Right lobe of liver (tissue), 4 donors: ENCODE data around the gene SYNJ2.

ENCODE experiments used
- POLR2A ChIP-seq: fragments of 450-650 bp; IDR thresholded peaks from one replicate; pipeline ENCODE4 v1.6.1; 2017; ENCODE audit warnings: antibody characterized with exemption, mild to moderate bottlenecking
- TF ChIP-seq, protein P1 (sequence below), 4 donors: fragments of 200-600 bp in 3 of 4; fragments of 450-650 bp in 1 of 4; IDR thresholded peaks; one replicate each; pipeline versions ENCODE4 v1.5.1 to v1.8.0; 2016 to 2022; ENCODE audit warnings: antibody characterized with exemption in 4 of 4, mild to moderate bottlenecking in 2 of 4
- donor health status: DM: no; HTN: no; CAD: no.
- donor health status: DM: no; HTN: no; CAD: no.
- donor health status: DM: no; HTN: yes; CAD: no.

DNA sequence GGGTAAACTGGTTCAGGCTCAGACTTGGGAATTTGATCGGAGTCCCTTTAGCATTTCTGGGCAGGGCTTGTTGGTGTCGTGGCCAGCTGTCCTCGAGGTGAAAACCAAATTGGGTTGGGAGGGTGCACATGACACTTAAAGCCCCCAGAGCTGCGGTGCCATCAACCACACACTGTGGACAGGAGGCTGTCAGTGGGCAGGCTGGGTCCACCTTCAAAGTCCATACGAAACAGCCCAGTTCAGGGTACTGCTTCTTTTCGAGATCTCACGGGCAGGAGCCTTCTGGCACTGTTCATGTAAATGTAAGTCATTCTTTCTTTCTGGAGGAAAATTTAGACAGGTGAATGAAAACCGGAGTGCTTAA is 7.0 kb downstream of the SYNJ2 start:
- TF ChIP-seq, protein P1, sequence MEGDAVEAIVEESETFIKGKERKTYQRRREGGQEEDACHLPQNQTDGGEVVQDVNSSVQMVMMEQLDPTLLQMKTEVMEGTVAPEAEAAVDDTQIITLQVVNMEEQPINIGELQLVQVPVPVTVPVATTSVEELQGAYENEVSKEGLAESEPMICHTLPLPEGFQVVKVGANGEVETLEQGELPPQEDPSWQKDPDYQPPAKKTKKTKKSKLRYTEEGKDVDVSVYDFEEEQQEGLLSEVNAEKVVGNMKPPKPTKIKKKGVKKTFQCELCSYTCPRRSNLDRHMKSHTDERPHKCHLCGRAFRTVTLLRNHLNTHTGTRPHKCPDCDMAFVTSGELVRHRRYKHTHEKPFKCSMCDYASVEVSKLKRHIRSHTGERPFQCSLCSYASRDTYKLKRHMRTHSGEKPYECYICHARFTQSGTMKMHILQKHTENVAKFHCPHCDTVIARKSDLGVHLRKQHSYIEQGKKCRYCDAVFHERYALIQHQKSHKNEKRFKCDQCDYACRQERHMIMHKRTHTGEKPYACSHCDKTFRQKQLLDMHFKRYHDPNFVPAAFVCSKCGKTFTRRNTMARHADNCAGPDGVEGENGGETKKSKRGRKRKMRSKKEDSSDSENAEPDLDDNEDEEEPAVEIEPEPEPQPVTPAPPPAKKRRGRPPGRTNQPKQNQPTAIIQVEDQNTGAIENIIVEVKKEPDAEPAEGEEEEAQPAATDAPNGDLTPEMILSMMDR (IDR thresholded peaks at IDR 0.05), result no peak
- TF ChIP-seq POLR2A, result no peak
